ENCODE results near the gene NOSIP.

- TF ChIP-seq POLR2AphosphoS5 (IDR thresholded peaks at IDR 0.05; ENCODE audit: borderline replicate concordance, low read depth, low read length): no peak
- no peak for TF ChIP-seq EZH2 (IDR thresholded peaks at IDR 0.05)
These were observed 7.3 kb downstream of the NOSIP start for GRCh38 chr19:49573009-49573408.

Data from SK-N-MC (cell line).